ENCODE measurements around the gene SH3D19. TPM values are rescaled to one million over a fixed set of nuclear protein-coding genes. Genes with fewer than 3 reads are reported as not detected.

Gene SH3D19
- total and polyA plus RNA-seq, 2 experiments from 2014 or later, result 28.2 to 54.7 TPM

DNA sequence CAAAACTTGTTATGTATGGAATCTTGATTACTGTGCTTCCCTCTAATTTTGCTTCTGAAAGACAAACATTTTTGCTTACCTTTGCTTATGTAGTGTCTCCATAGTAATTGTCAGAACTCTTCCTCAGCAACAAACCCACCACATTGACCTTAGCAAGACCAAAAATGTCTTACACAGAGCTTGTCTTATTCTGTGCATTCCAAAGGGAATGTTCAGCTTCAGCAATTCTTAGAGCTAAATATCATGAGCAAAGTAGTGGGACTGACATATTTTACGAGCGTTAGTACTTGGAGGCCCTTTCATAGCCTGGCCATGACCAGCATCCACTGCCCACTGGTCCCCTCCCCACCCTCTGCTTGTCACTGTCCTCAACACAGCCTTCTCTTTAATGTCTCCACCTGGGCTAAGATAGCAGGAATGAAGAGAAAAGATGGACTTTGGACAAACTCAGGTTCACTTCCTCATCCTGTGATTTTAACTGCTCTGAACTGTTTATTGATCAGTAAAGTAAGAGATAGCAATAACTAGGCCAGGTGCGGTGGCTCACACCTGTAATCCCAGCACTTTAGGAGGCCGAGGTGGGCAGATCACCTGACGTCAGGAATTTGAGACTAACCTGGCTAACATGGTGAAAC is 15.5 kb upstream of the SH3D19 start:
- H3K9me3 ChIP-seq (ENCODE audit: low read depth), result no peaks in the 10 kb centered on the region
- no peaks in the 10 kb centered on the region for H3K27me3 ChIP-seq
- DNase-seq (ENCODE audit: low spot score), result peak; percentile 55
- H3K36me3 ChIP-seq (replicated peaks; ENCODE audit: insufficient read depth, low read depth), result no peaks in the 10 kb centered on the region
- no peak overlapping the region for H3K4me3 ChIP-seq
- 51% methylated on average over 5 of the region's 5 CpGs for WGBS (ENCODE audit: low lambda C conversion rate, missing lambda C conversion rate)
- H3K4me2 ChIP-seq, result peak overlapping the region; percentile 8
- H3K27ac ChIP-seq, result peak overlapping the region; percentile 79
- TF ChIP-seq EZH2 (IDR thresholded peaks at IDR 0.05; ENCODE audit: borderline replicate concordance), result no peak
- TF ChIP-seq CTCF (IDR thresholded peaks at IDR 0.05; ENCODE audit: poor library complexity), result no peak
- H3K79me2 ChIP-seq, result no peaks in the 10 kb centered on the region
- H3K9me2 ChIP-seq (replicated peaks; ENCODE audit: insufficient read depth), result no peaks in the 10 kb centered on the region
- no peaks in the 10 kb centered on the region for H4K20me1 ChIP-seq (ENCODE audit: insufficient read depth, poor library complexity, severe bottlenecking)
- peaks cover 14% of the 10 kb centered on the region for H3K4me1 ChIP-seq (ENCODE audit: insufficient read depth)
- H2AFZ ChIP-seq, result no peak overlapping the region

- no peaks in the 10 kb centered on the region for H3K9me3 ChIP-seq (ENCODE audit: low read depth)
- H3K36me3 ChIP-seq (replicated peaks; ENCODE audit: insufficient read depth, low read depth), result no peaks in the 10 kb centered on the region
- H3K27ac ChIP-seq, result peak overlapping the region; percentile 79
- peak; percentile 26 for DNase-seq (ENCODE audit: low spot score)
- H3K79me2 ChIP-seq, result no peaks in the 10 kb centered on the region
- H3K9me2 ChIP-seq (replicated peaks; ENCODE audit: insufficient read depth), result no peaks in the 10 kb centered on the region
- WGBS (ENCODE audit: low lambda C conversion rate, missing lambda C conversion rate), result 56% methylated on average over 2 of the region's 2 CpGs
- no peaks in the 10 kb centered on the region for H3K27me3 ChIP-seq
- H3K4me2 ChIP-seq, result no peak overlapping the region
- H3K4me1 ChIP-seq (ENCODE audit: insufficient read depth), result peaks cover 14% of the 10 kb centered on the region
- H3K4me3 ChIP-seq, result no peak overlapping the region
- H2AFZ ChIP-seq, result no peak overlapping the region
- TF ChIP-seq EZH2 (IDR thresholded peaks at IDR 0.05; ENCODE audit: borderline replicate concordance) (no peak), CTCF (IDR thresholded peaks at IDR 0.05; ENCODE audit: poor library complexity) (no peak), EZH2phosphoT487 (IDR thresholded peaks at IDR 0.05; ENCODE audit: low read depth, severe bottlenecking, unreplicated experiment) (no peak)
- no peaks in the 10 kb centered on the region for H4K20me1 ChIP-seq (ENCODE audit: insufficient read depth, poor library complexity, severe bottlenecking)
These were observed 14.1 kb upstream of the SH3D19 start for GRCh38 chr4:151339467-151339866.

DNA sequence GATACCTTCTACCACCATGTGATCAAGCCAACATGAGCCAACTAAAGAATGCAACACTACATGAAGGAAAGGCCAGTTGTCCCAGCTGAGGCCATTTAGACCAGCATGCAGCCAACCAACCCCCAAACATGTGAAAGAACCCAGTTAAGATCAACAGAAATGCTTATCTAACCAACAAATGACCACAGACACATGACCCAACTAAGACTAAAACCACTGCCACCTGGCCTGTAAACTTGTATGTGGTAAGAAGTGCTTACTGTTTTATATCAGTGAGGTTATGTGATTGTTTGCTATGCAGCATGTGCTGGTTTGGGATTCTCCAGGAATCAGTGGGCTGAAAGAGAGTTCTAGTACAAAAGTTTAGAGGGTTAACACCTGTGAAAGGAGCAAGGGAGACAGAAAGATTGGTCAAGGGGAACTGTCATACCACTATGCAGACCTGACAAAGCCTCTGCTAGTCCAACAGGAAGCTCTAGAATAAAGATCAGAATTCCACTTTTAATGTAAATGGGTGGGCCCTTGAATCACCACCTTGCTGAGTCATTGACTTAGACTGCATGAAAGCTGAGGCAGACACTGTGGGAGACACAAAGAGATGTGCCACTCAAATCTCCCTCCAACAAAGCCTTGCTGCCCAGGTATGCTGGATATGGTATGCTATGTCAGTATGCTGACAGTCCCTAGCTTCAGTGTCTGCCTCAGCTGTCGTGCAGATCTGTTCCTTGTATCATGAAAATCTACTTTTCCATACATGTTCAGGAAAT is 6.1 kb upstream of the SH3D19 start:
- Histone ChIP-seq H3K79me2 (no peaks in the 10 kb centered on the region), H3K27me3 (no peaks in the 10 kb centered on the region), H2AFZ (no peak overlapping the region), H3K4me3 (no peak overlapping the region), H4K20me1 (ENCODE audit: insufficient read depth, poor library complexity, severe bottlenecking) (no peaks in the 10 kb centered on the region), H3K4me2 (no peak overlapping the region), H3K27ac (peak overlapping the region; percentile 22), H3K36me3 (replicated peaks; ENCODE audit: insufficient read depth, low read depth) (no peaks in the 10 kb centered on the region), H3K9me2 (replicated peaks; ENCODE audit: insufficient read depth) (no peaks in the 10 kb centered on the region), H3K9me3 (ENCODE audit: low read depth) (no peaks in the 10 kb centered on the region), H3K4me1 (ENCODE audit: insufficient read depth) (no peaks in the 10 kb centered on the region)
- TF ChIP-seq EZH2 (IDR thresholded peaks at IDR 0.05; ENCODE audit: borderline replicate concordance) (no peak), EZH2phosphoT487 (IDR thresholded peaks at IDR 0.05; ENCODE audit: low read depth, severe bottlenecking, unreplicated experiment) (no peak), CTCF (IDR thresholded peaks at IDR 0.05; ENCODE audit: poor library complexity) (no peak)
- DNase-seq (ENCODE audit: low spot score), result no peak
- WGBS (ENCODE audit: low lambda C conversion rate, missing lambda C conversion rate), result 100% methylated on average over 1 of the region's 1 CpG

All from hepatocyte (in vitro differentiated cells).